ENCODE data around the gene B4GAT1. TPM values are rescaled to one million over a fixed set of nuclear protein-coding genes. Genes with fewer than 3 reads are reported as not detected.

Gene B4GAT1
- total and polyA plus RNA-seq, 9 of the 15 experiments (the other 6 are each of a cell fraction or from before 2014, with no cell fraction given) = 0.86 to 9.5 (median 3.8) TPM

- no peak for ATAC-seq
- DNase-seq (ENCODE audit: extremely low read depth in 1 of 4, low spot score in 3 of 4) = peak in 2 of 4 experiments; percentile 4 to 7
- Histone ChIP-seq H3K4me1 (replicated peaks in 1 of 2; ENCODE audit: control insufficient read depth in 2 of 2, insufficient read depth in 2 of 2, low read length in 2 of 2) (peaks cover 0 to 25% of the 10 kb centered on the region in 2 experiments; a peak in 4 of 5 replicates), H3K9ac (ENCODE audit: insufficient read depth in 1 of 2, low read depth in 2 of 2, low read length in 2 of 2) (no peak overlapping the region; a peak in 1 of 4 replicates), H3K9me3 (replicated peaks; ENCODE audit: control insufficient read depth, insufficient read depth, low read depth, low read length) (no peaks in the 10 kb centered on the region), H3K36me3 (ENCODE audit: control insufficient read depth, insufficient read depth, low read length) (peaks cover 53% of the 10 kb centered on the region), H3K79me2 (ENCODE audit: control insufficient read depth, insufficient read depth, low read length) (peaks cover 7% of the 10 kb centered on the region), H3K27ac (ENCODE audit: extremely low read depth, low read depth, low read length) (no peak overlapping the region), H4K20me1 (replicated peaks; ENCODE audit: control insufficient read depth, insufficient read depth, low read length) (peaks cover 23% of the 10 kb centered on the region), H3K4me3 (no peak overlapping the region), H3K27me3 (ENCODE audit: control insufficient read depth in 2 of 2, insufficient read depth in 2 of 2, low read length in 2 of 2) (no peaks in the 10 kb centered on the region), H3K4me2 (ENCODE audit: insufficient read depth, low read length) (no peak overlapping the region), H2AFZ (ENCODE audit: low read depth, low read length) (no peak overlapping the region), H3K9me1 (ENCODE audit: control insufficient read depth, insufficient read depth, low read length) (no peaks in the 10 kb centered on the region)
- no TSS peak for BruUV-seq (replicated peaks)
- ChIA-PET CTCF (ENCODE audit: low intra/inter-chr PET ratio) (no interaction called here), POLR2A (interaction anchor here (1.1 to 3.3 kb wide), 10 partner anchors 9 to 51 kb away, joined by 3 to 16 read pairs (median 7); partner anchors contain the start of genes B4GAT1, BRMS1 and SLC29A2)
- 77% methylated on average over 9 of the region's 9 CpGs for WGBS (ENCODE audit: insufficient coverage, low coverage, missing lambda C conversion rate)
- in situ Hi-C loops (cut with MboI) (no loop called here), intact Hi-C loops (cut with micrococcal nuclease) (no loop called here)
- no peak for FAIRE-seq
- TF ChIP-seq RCOR1 (IDR thresholded peaks at IDR 0.05; ENCODE audit: borderline replicate concordance in 1 of 2, low read depth in 2 of 2, low read length in 2 of 2) (no peak), POLR2AphosphoS5 (IDR thresholded peaks at IDR 0.05; ENCODE audit: control insufficient read depth, insufficient read depth, low read depth, low read length) (peak; percentile 10; the same call in 1 of the 2 replicates), SMARCA5 (IDR thresholded peaks at IDR 0.05) (0 out of 2 replicates have a peak, but pooled peaks have one; percentile 54), RUNX1 (IDR thresholded peaks at IDR 0.05; ENCODE audit: low read depth) (no peak), JUND (IDR thresholded peaks at IDR 0.05; ENCODE audit: borderline replicate concordance, low read depth, low read length) (no peak), JUND (tag; IDR thresholded peaks at IDR 0.05; ENCODE audit: borderline replicate concordance, low read depth, low read length) (no peak), ADNP (tag; IDR thresholded peaks at IDR 0.05) (peak; percentile 82), ZNF75A (CRISPR knock-in tag; IDR thresholded peaks at IDR 0.05) (no peak), NCOA1 (IDR thresholded peaks at IDR 0.05; ENCODE audit: low read depth) (no peak), NFE2L1 (tag; IDR thresholded peaks at IDR 0.05; ENCODE audit: borderline replicate concordance, low read depth) (no peak), BCOR (IDR thresholded peaks at IDR 0.05) (peak; percentile 81), ZNF395 (CRISPR knock-in tag; IDR thresholded peaks at IDR 0.05) (no peak), CBX1 (IDR thresholded peaks at IDR 0.05; ENCODE audit: low read depth) (0 out of 2 replicates have a peak, but pooled peaks have one; percentile 3), RBFOX2 (IDR thresholded peaks at IDR 0.05; ENCODE audit: low read depth, low read length) (0 out of 2 replicates have a peak, but pooled peaks have one; percentile 47), ETV6 (IDR thresholded peaks at IDR 0.05; ENCODE audit: borderline replicate concordance in 1 of 2, low read depth in 2 of 2, low read length in 1 of 2) (no peak), ETV6 (CRISPR knock-in tag; IDR thresholded peaks at IDR 0.05; ENCODE audit: borderline replicate concordance) (no peak), MCM7 (IDR thresholded peaks at IDR 0.05) (no peak), JUNB (CRISPR knock-in tag; conservative IDR thresholded peaks at IDR 0.05) (no peak), NR2F6 (CRISPR knock-in tag; IDR thresholded peaks at IDR 0.05) (no peak), KDM1A (IDR thresholded peaks at IDR 0.05) (peak in 1 of 2 experiments; percentile 27; a peak in 1 of 4 replicates), SUPT5H (IDR thresholded peaks at IDR 0.05) (0 out of 2 replicates have a peak, but pooled peaks have one; percentile 34), SP1 (CRISPR knock-in tag; IDR thresholded peaks at IDR 0.05) (peak; percentile 33; the same call in 1 of the 2 replicates), KDM5B (IDR thresholded peaks at IDR 0.05; ENCODE audit: insufficient replicate concordance, low read depth, low read length) (peak; percentile 5)
Measured at GRCh38 chr11:66362481-66363147, 15.2 kb upstream of the B4GAT1 start.
